GM15510 (cell line): ENCODE measurements around the gene EPN1.
"Not testable (repeated sequence)": the region's sequence is repeated elsewhere in the genome, so short reads cannot be mapped to it uniquely, and the experiment has no call there.

Experiments used
- POLR2A ChIP-seq: IDR thresholded peaks from 3 replicates; pipeline ENCODE4 v1.6.1; 2011; ENCODE audit warnings: borderline replicate concordance; ENCODE audit not compliant: insufficient read length; ENCODE audit errors: extremely low read depth

EPN1 gene

DNA sequence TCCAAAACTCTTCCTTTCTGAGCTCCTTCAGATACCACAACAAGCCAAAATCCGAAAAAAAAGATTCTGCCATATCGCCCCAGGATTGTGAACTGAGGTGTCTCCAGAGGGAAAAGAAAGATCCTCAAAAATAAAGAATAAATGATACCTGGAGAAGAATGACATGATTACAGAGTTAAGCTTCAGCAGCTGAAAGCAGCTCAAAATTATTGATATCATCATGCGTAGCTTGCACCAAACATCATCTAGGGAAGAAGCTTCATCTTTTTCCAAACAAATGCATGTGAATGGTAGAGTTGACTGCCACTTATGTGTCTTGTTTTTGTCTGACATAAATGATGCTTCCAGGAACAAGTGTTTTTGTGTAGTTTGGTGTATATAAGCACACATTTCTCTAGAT, 63.3 kb downstream of the EPN1 start, which contains the start of gene NLRP9:
TSS of gene NLRP9 (minus strand) at position 101 of the 400 bp plus-strand sequence. CDS start at position 73, 28 bp downstream.
- no peak for TF ChIP-seq POLR2A

DNA sequence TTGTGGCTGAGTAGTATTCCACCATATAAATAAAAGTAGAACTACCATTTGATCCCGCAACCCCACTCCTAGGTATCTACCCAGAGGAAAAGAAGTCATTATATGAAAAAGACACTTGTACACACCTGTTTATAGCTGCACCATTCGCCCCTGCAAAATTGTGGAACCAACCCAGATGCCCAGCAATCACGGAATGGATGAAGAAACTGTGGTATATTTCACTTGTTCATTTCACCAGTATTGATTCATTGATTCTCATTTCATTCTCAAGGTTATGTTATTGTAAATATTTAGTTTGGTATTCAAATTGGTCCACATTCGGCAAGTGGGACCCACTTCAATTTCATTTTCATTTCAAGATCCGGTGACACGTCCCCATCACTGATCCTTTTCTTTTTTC, 75.7 kb downstream of the EPN1 start:
- no peak for TF ChIP-seq POLR2A

DNA sequence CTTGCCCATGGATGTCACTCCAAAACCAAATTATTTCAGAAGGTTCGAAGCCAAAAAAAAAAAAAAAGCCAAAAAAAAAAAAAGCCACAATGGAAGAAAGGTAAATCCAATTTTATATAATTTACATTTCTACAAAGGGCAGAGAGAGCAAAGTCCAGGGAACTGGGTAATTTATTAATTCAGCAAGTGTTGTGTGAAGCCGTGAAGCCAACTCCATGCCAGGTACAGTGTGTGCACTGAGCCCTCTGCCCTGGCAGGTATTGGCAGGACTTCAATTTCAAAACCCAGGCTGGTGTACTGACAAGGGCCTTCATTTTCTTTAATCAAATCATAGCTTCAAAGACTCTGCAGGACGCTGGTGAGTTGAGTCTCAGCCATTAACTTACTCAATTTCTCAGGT, 78.4 kb downstream of the EPN1 start:
- TF ChIP-seq POLR2A: no peak

DNA sequence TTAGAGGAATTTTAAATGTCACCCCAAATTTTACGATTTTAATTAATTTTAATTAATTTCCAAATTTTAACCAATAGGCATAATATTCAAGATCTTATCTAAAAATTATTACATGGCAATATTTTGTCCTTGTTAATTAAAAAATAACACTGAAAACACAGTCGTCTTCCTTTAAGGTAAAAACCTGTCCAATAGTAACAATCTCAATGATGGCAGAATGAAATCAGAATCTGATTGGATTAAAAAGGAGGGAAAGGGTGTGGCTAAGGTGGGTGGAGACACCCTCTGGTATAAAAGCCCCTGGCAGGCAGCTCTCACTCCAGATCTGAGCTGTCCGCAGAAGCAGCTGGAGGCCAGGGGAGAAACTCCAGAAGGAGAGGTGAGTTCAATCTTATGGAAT, 83.8 kb downstream of the EPN1 start, which contains the start of gene RFPL4A:
TSS of gene RFPL4A (plus strand) at position 301 of the 400 bp plus-strand sequence. CDS start 2,704 bp downstream, outside the sequence.
- not testable (repeated sequence) for TF ChIP-seq POLR2A
